ENCODE data around the gene SMARCB1.

SMARCB1 gene

GRCh38 chr22:23836281-23836680, 49.5 kb downstream of the SMARCB1 start:
- Histone ChIP-seq H2AK5ac (ENCODE audit: low read length) (no peak overlapping the region), H2BK5ac (ENCODE audit: low read length) (no peak overlapping the region), H3K4me1 (ENCODE audit: control insufficient read depth, low read depth, low read length) (peaks cover 3% of the 10 kb centered on the region), H4K5ac (ENCODE audit: low read length) (no peak overlapping the region), H3K27ac (ENCODE audit: low read depth, low read length) (no peak overlapping the region), H3K9ac (ENCODE audit: low read length) (no peak overlapping the region), H3K4me2 (ENCODE audit: low read length) (no peak overlapping the region), H3K23ac (ENCODE audit: low read length) (no peak overlapping the region), H4K8ac (ENCODE audit: low read depth, low read length) (no peak overlapping the region), H3K79me2 (ENCODE audit: control insufficient read depth, insufficient read depth, low read length) (no peaks in the 10 kb centered on the region), H3K36me3 (ENCODE audit: control insufficient read depth, insufficient read depth, low read length) (peaks cover 4% of the 10 kb centered on the region), H3K56ac (ENCODE audit: low read length) (no peak overlapping the region), H3K79me1 (ENCODE audit: low read length) (no peaks in the 10 kb centered on the region), H2BK15ac (replicated peaks; ENCODE audit: low read depth) (no peak overlapping the region), H3K27me3 (ENCODE audit: insufficient read depth, low read length, poor library complexity) (no peaks in the 10 kb centered on the region), H3K18ac (ENCODE audit: low read length) (no peak overlapping the region), H3K4me3 (ENCODE audit: low read length) (no peak overlapping the region), H3K4ac (ENCODE audit: low read depth, low read length) (no peak overlapping the region), H2BK120ac (ENCODE audit: low read depth, low read length) (no peak overlapping the region)
- whole genome bisulfite sequencing (ENCODE audit: extremely low coverage, insufficient coverage, low lambda C conversion rate) = no CpG with 5 or more reads among the region's 5 CpGs
- DNase-seq = no peak

DNA sequence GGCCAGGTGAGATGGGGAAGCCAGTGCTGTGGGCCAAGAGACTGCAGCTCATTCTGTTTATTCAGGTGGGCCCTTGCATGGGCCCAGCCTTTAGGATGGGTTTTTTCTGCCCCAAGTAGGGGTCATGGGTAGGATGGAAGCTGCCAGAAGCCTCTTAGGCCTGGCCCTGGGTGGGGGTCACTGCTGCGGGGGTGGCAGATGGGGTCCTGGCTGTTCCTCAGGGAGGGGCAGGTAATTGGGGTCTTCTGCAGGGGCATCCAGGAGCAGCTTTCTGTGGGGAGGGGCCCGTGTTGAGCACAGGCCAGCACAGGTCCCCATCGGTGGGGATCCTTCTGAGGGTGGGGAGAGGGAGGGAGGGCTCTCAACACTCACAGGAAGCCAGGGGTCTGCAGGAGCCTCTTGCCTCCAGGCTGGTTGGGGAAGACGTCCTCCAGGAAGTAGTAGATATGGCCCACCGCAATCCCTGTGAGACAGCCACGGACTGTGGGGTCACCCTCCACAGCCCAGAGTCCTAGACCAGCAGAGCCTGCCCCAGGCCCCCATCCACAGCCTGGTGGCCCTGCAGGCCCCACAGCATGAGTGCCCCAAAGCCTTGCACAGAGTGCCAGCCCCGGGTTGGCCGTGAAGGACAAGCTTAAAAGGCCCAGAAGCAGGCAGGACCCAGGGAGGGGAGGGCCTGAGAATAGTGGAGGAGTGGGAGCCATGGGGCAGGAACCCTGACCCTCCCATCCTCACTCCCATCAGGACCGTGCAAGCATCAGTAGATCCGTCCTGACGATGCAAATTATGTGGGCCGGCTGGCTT, 50.1 kb downstream of the SMARCB1 start:
- no peak overlapping the region for H3K23ac ChIP-seq (ENCODE audit: low read length)
- no peak overlapping the region for H4K5ac ChIP-seq (ENCODE audit: low read length)
- no peak overlapping the region for H2AK5ac ChIP-seq (ENCODE audit: low read length)
- H3K4me1 ChIP-seq (ENCODE audit: control insufficient read depth, low read depth, low read length) = peaks cover 3% of the 10 kb centered on the region
- no peak overlapping the region for H3K4me3 ChIP-seq (ENCODE audit: low read length)
- no peaks in the 10 kb centered on the region for H3K79me2 ChIP-seq (ENCODE audit: control insufficient read depth, insufficient read depth, low read length)
- H3K27ac ChIP-seq (ENCODE audit: low read depth, low read length) = no peak overlapping the region
- no peaks in the 10 kb centered on the region for H3K79me1 ChIP-seq (ENCODE audit: low read length)
- no peaks in the 10 kb centered on the region for H3K27me3 ChIP-seq (ENCODE audit: insufficient read depth, low read length, poor library complexity)
- H3K4ac ChIP-seq (ENCODE audit: low read depth, low read length) = no peak overlapping the region
- no peak for DNase-seq
- peaks cover 4% of the 10 kb centered on the region for H3K36me3 ChIP-seq (ENCODE audit: control insufficient read depth, insufficient read depth, low read length)
- no peak overlapping the region for H3K4me2 ChIP-seq (ENCODE audit: low read length)
- no peak overlapping the region for H2BK120ac ChIP-seq (ENCODE audit: low read depth, low read length)
- H2BK15ac ChIP-seq (replicated peaks; ENCODE audit: low read depth) = no peak overlapping the region
- no peak overlapping the region for H2BK5ac ChIP-seq (ENCODE audit: low read length)
- no peak overlapping the region for H3K18ac ChIP-seq (ENCODE audit: low read length)
- no CpG with 5 or more reads among the region's 12 CpGs for whole genome bisulfite sequencing (ENCODE audit: extremely low coverage, insufficient coverage, low lambda C conversion rate)
- H4K8ac ChIP-seq (ENCODE audit: low read depth, low read length) = no peak overlapping the region
- H3K56ac ChIP-seq (ENCODE audit: low read length) = no peak overlapping the region
- no peak overlapping the region for H3K9ac ChIP-seq (ENCODE audit: low read length)

GRCh38 chr22:23837496-23837859, 50.7 kb downstream of the SMARCB1 start:
- WGBS (ENCODE audit: extremely low coverage, insufficient coverage, low lambda C conversion rate) = no CpG with 5 or more reads among the region's 12 CpGs
- Histone ChIP-seq H2BK15ac (replicated peaks; ENCODE audit: low read depth) (no peak overlapping the region), H3K56ac (ENCODE audit: low read length) (no peak overlapping the region), H3K23ac (ENCODE audit: low read length) (no peak overlapping the region), H2AK5ac (ENCODE audit: low read length) (no peak overlapping the region), H3K27me3 (ENCODE audit: insufficient read depth, low read length, poor library complexity) (no peaks in the 10 kb centered on the region), H3K4me2 (ENCODE audit: low read length) (no peak overlapping the region), H3K4ac (ENCODE audit: low read depth, low read length) (no peak overlapping the region), H2BK5ac (ENCODE audit: low read length) (no peak overlapping the region), H2BK120ac (ENCODE audit: low read depth, low read length) (no peak overlapping the region), H3K79me2 (ENCODE audit: control insufficient read depth, insufficient read depth, low read length) (no peaks in the 10 kb centered on the region), H4K8ac (ENCODE audit: low read depth, low read length) (no peak overlapping the region), H3K4me3 (ENCODE audit: low read length) (no peak overlapping the region), H3K79me1 (ENCODE audit: low read length) (no peaks in the 10 kb centered on the region), H3K18ac (ENCODE audit: low read length) (no peak overlapping the region), H3K4me1 (ENCODE audit: control insufficient read depth, low read depth, low read length) (peaks cover 3% of the 10 kb centered on the region), H4K5ac (ENCODE audit: low read length) (no peak overlapping the region), H3K27ac (ENCODE audit: low read depth, low read length) (no peak overlapping the region), H3K36me3 (ENCODE audit: control insufficient read depth, insufficient read depth, low read length) (peaks cover 4% of the 10 kb centered on the region), H3K9ac (ENCODE audit: low read length) (peak overlapping the region; percentile 54)
- no peak for DNase-seq

- Histone ChIP-seq H3K18ac (ENCODE audit: low read length) (no peak overlapping the region), H3K79me2 (ENCODE audit: control insufficient read depth, insufficient read depth, low read length) (no peaks in the 10 kb centered on the region), H3K36me3 (ENCODE audit: control insufficient read depth, insufficient read depth, low read length) (peaks cover 4% of the 10 kb centered on the region), H3K23ac (ENCODE audit: low read length) (no peak overlapping the region), H4K5ac (ENCODE audit: low read length) (no peak overlapping the region), H3K79me1 (ENCODE audit: low read length) (no peaks in the 10 kb centered on the region), H3K27me3 (ENCODE audit: insufficient read depth, low read length, poor library complexity) (no peaks in the 10 kb centered on the region), H2BK15ac (replicated peaks; ENCODE audit: low read depth) (no peak overlapping the region), H3K56ac (ENCODE audit: low read length) (peak overlapping the region; percentile 64), H2BK120ac (ENCODE audit: low read depth, low read length) (no peak overlapping the region), H4K8ac (ENCODE audit: low read depth, low read length) (no peak overlapping the region), H2BK5ac (ENCODE audit: low read length) (no peak overlapping the region), H3K4me2 (ENCODE audit: low read length) (peak overlapping the region; percentile 28), H2AK5ac (ENCODE audit: low read length) (no peak overlapping the region), H3K27ac (ENCODE audit: low read depth, low read length) (no peak overlapping the region), H3K4me3 (ENCODE audit: low read length) (no peak overlapping the region), H3K4ac (ENCODE audit: low read depth, low read length) (no peak overlapping the region), H3K4me1 (ENCODE audit: control insufficient read depth, low read depth, low read length) (peaks cover 3% of the 10 kb centered on the region), H3K9ac (ENCODE audit: low read length) (peak overlapping the region; percentile 54)
- no CpG with 5 or more reads among the region's 41 CpGs for WGBS (ENCODE audit: extremely low coverage, insufficient coverage, low lambda C conversion rate)
- peak; percentile 29 for DNase-seq
These were observed 51.3 kb downstream of the SMARCB1 start for GRCh38 chr22:23837911-23838680.

DNA sequence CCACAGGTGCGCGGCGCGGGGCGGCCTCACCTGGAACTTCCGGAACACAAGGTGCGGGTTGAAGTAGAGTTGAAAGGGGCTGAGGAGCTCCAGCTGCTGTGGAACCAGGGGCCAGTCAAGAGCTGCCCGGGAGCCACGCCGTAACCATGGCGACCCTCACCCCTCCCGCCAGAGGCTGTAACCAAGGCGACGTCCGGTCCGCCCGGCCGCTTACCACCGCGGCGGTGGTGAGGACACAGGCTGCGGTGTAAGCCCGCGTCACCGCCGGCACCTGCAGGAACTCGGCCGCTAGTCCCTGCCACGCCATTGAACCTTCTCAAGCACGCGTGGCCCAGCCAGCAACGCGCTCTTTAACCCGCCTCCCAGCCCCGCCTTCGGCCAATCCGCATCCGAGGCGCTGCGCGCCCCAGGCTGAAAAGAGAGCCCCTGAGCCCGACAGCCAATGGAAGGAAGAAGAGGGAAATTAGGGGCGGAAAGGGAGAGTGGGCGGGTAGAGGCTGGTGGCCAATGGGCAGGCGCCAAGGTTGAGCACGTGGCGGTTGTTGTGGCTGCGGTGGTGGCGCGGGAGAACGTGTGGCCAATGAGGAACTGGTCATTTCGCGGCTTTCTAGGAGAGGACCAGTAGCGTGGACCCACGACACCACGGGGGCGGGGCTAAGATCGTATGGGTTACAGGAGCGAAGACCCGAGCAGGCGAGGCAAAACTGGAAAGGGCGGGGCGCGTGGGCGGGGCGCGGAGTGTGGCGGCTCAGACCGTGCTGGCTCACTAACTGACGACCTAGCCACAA, 52.1 kb downstream of the SMARCB1 start, which contains the start of gene DERL3:
TSS of gene DERL3 (minus strand) at position 326 of the 788 bp plus-strand sequence. CDS start at position 307, 19 bp downstream.
- no CpG with 5 or more reads among the region's 70 CpGs for WGBS (ENCODE audit: extremely low coverage, insufficient coverage, low lambda C conversion rate)
- Histone ChIP-seq H2BK15ac (replicated peaks; ENCODE audit: low read depth) (no peak within 1 kb of the TSS), H3K18ac (ENCODE audit: low read length) (no peak within 1 kb of the TSS), H3K79me1 (ENCODE audit: low read length) (no peaks in the 10 kb centered on the region), H3K4me1 (ENCODE audit: control insufficient read depth, low read depth, low read length) (peaks cover 3% of the 10 kb centered on the region), H3K23ac (ENCODE audit: low read length) (no peak within 1 kb of the TSS), H2BK120ac (ENCODE audit: low read depth, low read length) (no peak within 1 kb of the TSS), H2BK5ac (ENCODE audit: low read length) (no peak within 1 kb of the TSS), H3K9ac (ENCODE audit: low read length) (peak within 1 kb of the TSS; percentile 63), H2AK5ac (ENCODE audit: low read length) (no peak within 1 kb of the TSS), H3K36me3 (ENCODE audit: control insufficient read depth, insufficient read depth, low read length) (peaks cover 2% of the 10 kb centered on the region), H3K56ac (ENCODE audit: low read length) (peak within 1 kb of the TSS; percentile 83), H3K4me3 (ENCODE audit: low read length) (peak within 1 kb of the TSS; percentile 60), H4K8ac (ENCODE audit: low read depth, low read length) (no peak within 1 kb of the TSS), H3K27me3 (ENCODE audit: insufficient read depth, low read length, poor library complexity) (no peaks in the 10 kb centered on the region), H3K4me2 (ENCODE audit: low read length) (peak within 1 kb of the TSS; percentile 92), H4K5ac (ENCODE audit: low read length) (no peak within 1 kb of the TSS), H3K4ac (ENCODE audit: low read depth, low read length) (no peak within 1 kb of the TSS), H3K27ac (ENCODE audit: low read depth, low read length) (no peak within 1 kb of the TSS), H3K79me2 (ENCODE audit: control insufficient read depth, insufficient read depth, low read length) (no peaks in the 10 kb centered on the region)
- DNase-seq = peak; percentile 100
